B cell (primary cell): ENCODE results near the gene RNF150. TPM values are rescaled to one million over a fixed set of nuclear protein-coding genes. Genes with fewer than 3 reads are reported as not detected.

Experiments
- ATAC-seq: fragments of 200-7000 bp; cut with Tn5 transposase; one replicate; pipeline ENCODE4 v1.10.0; 2021; ENCODE audit warnings: low read depth, mild to moderate bottlenecking, moderate number of reproducible peaks, moderate library complexity
- CTCF ChIA-PET: fragments of 350-600 bp; sonication (Branson Sonifier 250); formaldehyde crosslinking; loops from one replicate; lab custom pipeline; 2021; ENCODE audit warnings: antibody characterized with exemption, inconsistent platforms; lab: Charles Lee
- POLR2A ChIA-PET: fragments of 350-600 bp; sonication (Branson Sonifier 250); formaldehyde crosslinking; loops from one replicate; lab custom pipeline; 2021; ENCODE audit warnings: antibody characterized with exemption; lab: Charles Lee
- DNase-seq: peaks from one replicate; pipeline ENCODE4 v3.0.0; 2013
- H2AFZ ChIP-seq: 2 replicates; pipeline ENCODE4 v1.6.1; 2012; ENCODE audit warnings: mild to moderate bottlenecking, low read depth, low read length; ENCODE audit not compliant: insufficient read depth, poor library complexity, severe bottlenecking
- H3K27ac ChIP-seq, 2 donors: 1 replicate in 1 of 2; 2 replicates in 1 of 2; pipeline ENCODE4 v1.5.1; 2012 to 2013; ENCODE audit warnings: low read length in 2 of 2, mild to moderate bottlenecking in 2 of 2, moderate library complexity in 1 of 2
- H3K27me3 ChIP-seq, 4 experiments: fragments of 200-600 bp in 1 of 4; sonication (generic) in 1 of 4; replicated peaks in 1 of 4; 1 replicate in 2 of 4; 2 replicates in 2 of 4; pipeline versions ENCODE4 v1.6.1 to v1.7.0; 2013 to 2016; ENCODE audit warnings: low read length in 3 of 4, mild to moderate bottlenecking in 2 of 4, mixed read lengths in 1 of 4, moderate library complexity in 1 of 4; ENCODE audit not compliant: insufficient read depth in 4 of 4, control insufficient read depth in 3 of 4; ENCODE audit errors: control extremely low read depth in 1 of 4
- H3K36me3 ChIP-seq, 2 experiments: replicated peaks in 1 of 2; 1 replicate in 1 of 2; 2 replicates in 1 of 2; pipeline versions ENCODE4 v1.6.1 to v1.7.1; 2013; ENCODE audit warnings: low read length in 1 of 2; ENCODE audit not compliant: insufficient read depth in 2 of 2, control insufficient read depth in 1 of 2; ENCODE audit errors: control extremely low read depth in 1 of 2, extremely low read depth in 1 of 2
- H3K4me1 ChIP-seq, 2 donors: fragments of 200-600 bp in 1 of 2; sonication (generic) in 1 of 2; 1 replicate in 1 of 2; 2 replicates in 1 of 2; pipeline versions ENCODE4 v1.5.1 to v1.6.1; 2013 to 2017; ENCODE audit warnings: low read length in 2 of 2; ENCODE audit not compliant: control insufficient read depth in 2 of 2, insufficient read depth in 2 of 2
- H3K4me2 ChIP-seq: replicated peaks from 2 replicates; pipeline ENCODE3; 2012; ENCODE audit warnings: mild to moderate bottlenecking, low read depth, low read length; ENCODE audit not compliant: poor library complexity, severe bottlenecking
- H3K4me3 ChIP-seq, 5 experiments: fragments of 200-600 bp in 1 of 5; sonication (generic) in 1 of 5; 1 replicate in 3 of 5; 2 replicates in 2 of 5; pipeline versions ENCODE4 v1.5.1 to v1.7.0; 2011 to 2016; ENCODE audit warnings: low read length in 4 of 5, mild to moderate bottlenecking in 4 of 5, low read depth in 2 of 5, control low read depth in 1 of 5, moderate library complexity in 1 of 5; ENCODE audit not compliant: insufficient read depth in 1 of 5; ENCODE audit errors: control extremely low read depth in 1 of 5, extremely low read depth in 1 of 5
- H3K79me2 ChIP-seq: fragments of 200-600 bp; sonication (generic); one replicate; pipeline ENCODE4 v1.6.0; 2016; ENCODE audit warnings: low read length; ENCODE audit not compliant: control insufficient read depth, insufficient read depth
- H3K9ac ChIP-seq: fragments of 200-600 bp; sonication (generic); 2 replicates; pipeline ENCODE4 v1.6.1; 2017; ENCODE audit warnings: mild to moderate bottlenecking, low read length, moderate library complexity
- H3K9me3 ChIP-seq, 3 donors: one replicate each; pipeline versions ENCODE4 v1.6.1 to v1.7.1; 2013; ENCODE audit warnings: low read length in 2 of 3; ENCODE audit not compliant: control insufficient read depth in 2 of 3, insufficient read depth in 1 of 3; ENCODE audit errors: control extremely low read depth in 1 of 3
- H4K20me1 ChIP-seq: 2 replicates; pipeline ENCODE4 v1.6.0; 2012; ENCODE audit warnings: mild to moderate bottlenecking, low read length; ENCODE audit not compliant: insufficient read depth, control insufficient read depth, poor library complexity, severe bottlenecking
- H3K27ac Mint-ChIP-seq: one replicate; pipeline ENCODE4 v1.8.0; 2021; ENCODE audit warnings: mixed read lengths
- H3K27me3 Mint-ChIP-seq: one replicate; pipeline ENCODE4 v1.8.0; 2021; ENCODE audit warnings: mixed read lengths
- H3K4me1 Mint-ChIP-seq: one replicate; pipeline ENCODE4 v1.8.0; 2021; ENCODE audit warnings: mixed read lengths
- H3K4me3 Mint-ChIP-seq: one replicate; pipeline ENCODE4 v1.8.0; 2021; ENCODE audit warnings: mixed read lengths
- H3K9me3 Mint-ChIP-seq: one replicate; pipeline ENCODE4 v1.8.0; 2022; ENCODE audit warnings: mixed read lengths; ENCODE audit not compliant: insufficient read depth
- CTCF ChIP-seq: fragments of 200-600 bp; IDR thresholded peaks from one replicate; pipeline ENCODE4 v1.8.0; 2022; ENCODE audit warnings: antibody characterized with exemption, mild to moderate bottlenecking
- EZH2 ChIP-seq: IDR thresholded peaks from 2 replicates; pipeline ENCODE4 v1.6.1; 2012; ENCODE audit warnings: borderline replicate concordance, low read depth, mild to moderate bottlenecking, moderate library complexity, low read length; ENCODE audit not compliant: insufficient read depth, poor library complexity, severe bottlenecking
- WGBS: methylation state at CpG from one replicate; pipeline ENCODE4 v1.1.5; 2013; ENCODE audit warnings: missing lambda C conversion rate; ENCODE audit not compliant: insufficient coverage; 5-methylcytosine and 5-hydroxymethylcytosine counted together
- intact Hi-C: fragments of 100-400 bp; cut with micrococcal nuclease; formaldehyde crosslinking; loops from one replicate; pipeline ENCODE4 v1.10.0; 2022
- polyA plus RNA-seq: library from polyadenylated mRNA; depleted of rRNA; stranded (reverse); fragments of >200 nt; gene quantifications from 2 replicates; pipeline ENCODE4 v1.2.3, GENCODE V29; 2012
- total RNA-seq, 2 donors: library from RNA; stranded (reverse); fragments of 120-200 nt in 1 of 2; gene quantifications; 1 replicate in 1 of 2; 2 replicates in 1 of 2; pipeline versions ENCODE4 v1.2.3 to v1.2.4, GENCODE V29; 2013 to 2022

RNF150 gene
- total and polyA plus RNA-seq, 2 donors (not counting 1 experiment from before 2014, with no cell fraction given), result not detected

- no peak overlapping the region for H3K4me2 ChIP-seq
- no peaks in the 10 kb centered on the region for H4K20me1 ChIP-seq
- POLR2A ChIA-PET, result no interaction called here
- no peak overlapping the region for H3K27ac ChIP-seq
- DNase-seq (no peak), ATAC-seq (no peak)
- Mint-ChIP-seq H3K9me3 (peaks cover 7% of the 10 kb centered on the region), H3K27me3 (peaks cover 8% of the 10 kb centered on the region), H3K4me1 (no peaks in the 10 kb centered on the region), H3K27ac (no peak overlapping the region), H3K4me3 (no peak overlapping the region)
- no peak overlapping the region for H2AFZ ChIP-seq
- TF ChIP-seq CTCF (no peak), EZH2 (no peak)
- H3K9me3 ChIP-seq, result no peaks in the 10 kb centered on the region
- CTCF ChIA-PET, result no interaction called here
- no peaks in the 10 kb centered on the region for H3K4me1 ChIP-seq
- H3K79me2 ChIP-seq, result no peaks in the 10 kb centered on the region
- no peaks in the 10 kb centered on the region for H3K27me3 ChIP-seq
- intact Hi-C loops, result no loop called here
- WGBS, result 100% methylated on average over 1 of the region's 2 CpGs
- no peak overlapping the region for H3K9ac ChIP-seq
- no peaks in the 10 kb centered on the region for H3K36me3 ChIP-seq
- no peak overlapping the region for H3K4me3 ChIP-seq
These were observed 14.9 kb downstream of the RNF150 start for GRCh38 chr4:141118381-141118780.

GRCh38 chr4:141117935-141118334 is 15.3 kb downstream of the RNF150 start:
- Mint-ChIP-seq H3K4me1 (no peaks in the 10 kb centered on the region), H3K9me3 (peaks cover 7% of the 10 kb centered on the region), H3K27me3 (peaks cover 8% of the 10 kb centered on the region), H3K27ac (no peak overlapping the region), H3K4me3 (no peak overlapping the region)
- Histone ChIP-seq H3K4me2 (no peak overlapping the region), H4K20me1 (no peaks in the 10 kb centered on the region), H3K79me2 (no peaks in the 10 kb centered on the region), H3K27me3 (no peaks in the 10 kb centered on the region), H3K9me3 (no peaks in the 10 kb centered on the region), H3K36me3 (no peaks in the 10 kb centered on the region), H3K4me3 (no peak overlapping the region), H3K27ac (no peak overlapping the region), H3K4me1 (no peaks in the 10 kb centered on the region), H2AFZ (no peak overlapping the region), H3K9ac (no peak overlapping the region)
- ChIA-PET CTCF (no interaction called here), POLR2A (no interaction called here)
- DNase-seq (no peak), ATAC-seq (no peak)
- TF ChIP-seq CTCF (no peak), EZH2 (no peak)
- WGBS, result no CpG with 5 or more reads among the region's 1 CpG
- intact Hi-C loops, result no loop called here
